Duodenal mucosa (tissue), 2 donors: ENCODE results near the gene FOXO1.

Experiments
- H3K27ac ChIP-seq: one replicate; pipeline ENCODE4 v1.7.0; 2013; ENCODE audit warnings: low read depth, low read length
- H3K27me3 ChIP-seq, 2 donors: one replicate each; pipeline ENCODE4 v1.7.0; 2013; ENCODE audit warnings: low read length in 2 of 2, control low read depth in 1 of 2; ENCODE audit not compliant: insufficient read depth in 2 of 2, control insufficient read depth in 1 of 2
- H3K36me3 ChIP-seq, 2 donors: one replicate each; pipeline ENCODE4 v1.7.0; 2013; ENCODE audit warnings: low read length in 2 of 2, control low read depth in 1 of 2; ENCODE audit not compliant: insufficient read depth in 2 of 2, control insufficient read depth in 1 of 2
- H3K4me1 ChIP-seq, 2 donors: one replicate each; pipeline ENCODE4 v1.7.0; 2013; ENCODE audit warnings: low read length in 2 of 2, control low read depth in 1 of 2; ENCODE audit not compliant: insufficient read depth in 2 of 2, control insufficient read depth in 1 of 2
- H3K4me3 ChIP-seq, 2 donors: one replicate each; pipeline ENCODE4 v1.7.0; 2013; ENCODE audit warnings: low read length in 2 of 2, low read depth in 1 of 2
- H3K9ac ChIP-seq, 2 donors: one replicate each; pipeline ENCODE4 v1.7.0; 2013; ENCODE audit warnings: low read length in 2 of 2, low read depth in 1 of 2
- H3K9me3 ChIP-seq, 2 donors: one replicate each; pipeline ENCODE4 v1.7.0; 2013; ENCODE audit warnings: low read length in 2 of 2, control low read depth in 1 of 2; ENCODE audit not compliant: control insufficient read depth in 1 of 2

Gene FOXO1

GRCh38 chr13:40611635-40612034 lies 54.8 kb downstream of the FOXO1 start:
- Histone ChIP-seq H3K4me1 (no peaks in the 10 kb centered on the region), H3K4me3 (no peak overlapping the region), H3K36me3 (no peaks in the 10 kb centered on the region), H3K27me3 (no peaks in the 10 kb centered on the region), H3K9me3 (no peaks in the 10 kb centered on the region), H3K27ac (no peak overlapping the region), H3K9ac (no peak overlapping the region)

- no peaks in the 10 kb centered on the region for H3K27me3 ChIP-seq
- no peak overlapping the region for H3K4me3 ChIP-seq
- no peak overlapping the region for H3K27ac ChIP-seq
- H3K9me3 ChIP-seq = no peaks in the 10 kb centered on the region
- no peaks in the 10 kb centered on the region for H3K36me3 ChIP-seq
- H3K4me1 ChIP-seq = no peaks in the 10 kb centered on the region
- H3K9ac ChIP-seq = no peak overlapping the region
These were observed 55.4 kb downstream of the FOXO1 start for GRCh38 chr13:40611004-40611403.

DNA sequence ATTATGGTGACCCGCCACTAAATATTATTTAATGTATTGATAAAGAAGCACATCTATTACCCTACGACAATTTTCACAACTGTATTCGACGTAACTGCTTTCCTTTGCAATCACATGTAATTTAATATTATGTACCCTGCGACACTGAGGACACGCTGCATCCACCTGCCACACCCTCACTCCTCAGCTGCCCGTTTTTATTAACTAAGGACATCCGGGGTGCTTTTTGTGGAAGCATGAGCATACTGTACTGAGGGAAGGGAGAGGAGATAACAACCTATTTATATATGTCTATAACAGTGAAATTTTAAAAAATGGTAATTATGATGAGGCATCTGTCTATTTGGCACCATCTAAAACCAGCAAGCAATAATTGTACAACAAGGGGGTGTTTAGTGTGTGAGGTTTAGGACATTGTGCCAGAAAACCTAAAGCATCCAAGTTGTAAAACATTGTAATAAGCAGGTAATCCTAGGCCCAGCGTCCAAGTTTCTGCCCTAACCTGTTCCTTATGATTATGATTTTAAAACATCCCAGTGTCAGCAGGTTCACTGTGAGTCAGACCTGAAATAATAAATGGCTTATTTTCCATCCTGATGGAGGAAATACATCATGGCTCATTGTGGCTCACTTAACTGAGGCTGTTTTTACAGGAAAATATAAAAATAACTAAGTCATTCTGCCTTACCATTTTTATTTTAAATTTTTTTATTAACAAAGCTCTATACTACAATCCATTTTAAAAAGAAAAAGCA lies 56.3 kb downstream of the FOXO1 start:
- Histone ChIP-seq H3K4me1 (no peaks in the 10 kb centered on the region), H3K4me3 (no peak overlapping the region), H3K27ac (no peak overlapping the region), H3K27me3 (no peaks in the 10 kb centered on the region), H3K9ac (no peak overlapping the region), H3K36me3 (no peaks in the 10 kb centered on the region), H3K9me3 (no peaks in the 10 kb centered on the region)

- H3K36me3 ChIP-seq = no peaks in the 10 kb centered on the region
- H3K4me1 ChIP-seq = no peaks in the 10 kb centered on the region
- H3K9ac ChIP-seq = no peak overlapping the region
- no peaks in the 10 kb centered on the region for H3K27me3 ChIP-seq
- H3K4me3 ChIP-seq = no peak overlapping the region
- H3K27ac ChIP-seq = no peak overlapping the region
- no peaks in the 10 kb centered on the region for H3K9me3 ChIP-seq
These were observed 58.1 kb downstream of the FOXO1 start for GRCh38 chr13:40608308-40608707.

- no peak overlapping the region for H3K27ac ChIP-seq
- no peaks in the 10 kb centered on the region for H3K36me3 ChIP-seq
- no peaks in the 10 kb centered on the region for H3K27me3 ChIP-seq
- no peaks in the 10 kb centered on the region for H3K9me3 ChIP-seq
- H3K9ac ChIP-seq = no peak overlapping the region
- H3K4me1 ChIP-seq = no peaks in the 10 kb centered on the region
- no peak overlapping the region for H3K4me3 ChIP-seq
These were observed 60.9 kb downstream of the FOXO1 start for GRCh38 chr13:40605573-40605972.

GRCh38 chr13:40604135-40604534 lies 62.3 kb downstream of the FOXO1 start:
- Histone ChIP-seq H3K27me3 (no peaks in the 10 kb centered on the region), H3K27ac (no peak overlapping the region), H3K36me3 (no peaks in the 10 kb centered on the region), H3K9me3 (no peaks in the 10 kb centered on the region), H3K9ac (no peak overlapping the region), H3K4me1 (no peaks in the 10 kb centered on the region), H3K4me3 (no peak overlapping the region)

- Histone ChIP-seq H3K9ac (no peak overlapping the region), H3K4me1 (no peaks in the 10 kb centered on the region), H3K9me3 (no peaks in the 10 kb centered on the region), H3K36me3 (no peaks in the 10 kb centered on the region), H3K27ac (no peak overlapping the region), H3K4me3 (no peak overlapping the region), H3K27me3 (no peaks in the 10 kb centered on the region)
These were observed 66.2 kb downstream of the FOXO1 start for GRCh38 chr13:40600149-40600751.

- H3K27me3 ChIP-seq = no peaks in the 10 kb centered on the region
- H3K36me3 ChIP-seq = no peaks in the 10 kb centered on the region
- H3K4me1 ChIP-seq = no peaks in the 10 kb centered on the region
- no peak overlapping the region for H3K27ac ChIP-seq
- H3K9me3 ChIP-seq = no peaks in the 10 kb centered on the region
- H3K9ac ChIP-seq = no peak overlapping the region
- no peak overlapping the region for H3K4me3 ChIP-seq
These were observed 66.7 kb downstream of the FOXO1 start for GRCh38 chr13:40599747-40600146.

GRCh38 chr13:40599124-40599523 lies 67.3 kb downstream of the FOXO1 start:
- Histone ChIP-seq H3K9ac (no peak overlapping the region), H3K4me1 (no peaks in the 10 kb centered on the region), H3K27me3 (no peaks in the 10 kb centered on the region), H3K4me3 (no peak overlapping the region), H3K27ac (no peak overlapping the region), H3K9me3 (no peaks in the 10 kb centered on the region), H3K36me3 (no peaks in the 10 kb centered on the region)

DNA sequence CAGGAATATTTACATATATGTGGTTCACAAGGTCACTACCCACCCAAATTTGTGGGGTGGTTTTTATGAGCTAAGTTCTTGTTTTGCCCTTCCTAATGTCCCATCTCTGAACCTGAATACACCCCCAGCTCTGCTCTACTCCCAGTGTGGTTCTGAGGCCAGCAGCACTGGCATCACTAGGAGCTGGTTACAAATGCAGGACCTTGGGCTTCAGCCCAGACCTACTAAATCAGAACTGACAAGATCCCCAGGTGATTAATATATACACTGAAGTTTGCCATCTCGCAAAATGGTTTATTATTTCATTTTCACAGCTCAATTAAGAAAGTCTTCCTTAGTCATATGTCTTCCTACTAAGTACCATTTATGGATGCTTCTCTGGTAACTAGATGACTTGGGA lies 67.9 kb downstream of the FOXO1 start:
- Histone ChIP-seq H3K36me3 (no peaks in the 10 kb centered on the region), H3K9ac (no peak overlapping the region), H3K4me1 (no peaks in the 10 kb centered on the region), H3K27me3 (no peaks in the 10 kb centered on the region), H3K9me3 (no peaks in the 10 kb centered on the region), H3K27ac (no peak overlapping the region), H3K4me3 (no peak overlapping the region)
